ENCODE results near the gene TUBB1.

The TUBB1 gene

GRCh38 chr20:59046862-59047261 lies 27.6 kb downstream of the TUBB1 start:
- DNase-seq = no peak

GRCh38 chr20:59047938-59048680 lies 28.9 kb downstream of the TUBB1 start:
- no peak for DNase-seq

- DNase-seq = no peak
Observed at GRCh38 chr20:59048681-59049030, 29.4 kb downstream of the TUBB1 start.

GRCh38 chr20:59050437-59050836 lies 31.2 kb downstream of the TUBB1 start:
- no peak for DNase-seq

GRCh38 chr20:59051666-59052185 lies 32.5 kb downstream of the TUBB1 start:
- DNase-seq = no peak

- peak; percentile 14 for DNase-seq
Observed at GRCh38 chr20:59055302-59055701, 36.1 kb downstream of the TUBB1 start.

- no peak for DNase-seq
Observed at GRCh38 chr20:59062081-59062480, 42.9 kb downstream of the TUBB1 start.

- DNase-seq = peak; percentile 93
Observed at GRCh38 chr20:59063358-59064213, 44.4 kb downstream of the TUBB1 start.

- peak; percentile 59 for DNase-seq
Observed at GRCh38 chr20:59064214-59064722, 45.0 kb downstream of the TUBB1 start.

GRCh38 chr20:59068534-59068933 lies 49.3 kb downstream of the TUBB1 start:
- DNase-seq = no peak

- no peak for DNase-seq
Observed at GRCh38 chr20:59069026-59069425, 49.8 kb downstream of the TUBB1 start.

- DNase-seq = no peak
Observed at GRCh38 chr20:59071216-59071615, 52.0 kb downstream of the TUBB1 start.

GRCh38 chr20:59073582-59073981 lies 54.4 kb downstream of the TUBB1 start:
- no peak for DNase-seq

GRCh38 chr20:59074456-59074855 lies 55.2 kb downstream of the TUBB1 start:
- DNase-seq = no peak

GRCh38 chr20:59075934-59076508 lies 56.8 kb downstream of the TUBB1 start:
- no peak for DNase-seq
